Measurements from ENCODE around the gene BSG. TPM values are rescaled to one million over a fixed set of nuclear protein-coding genes. Genes with fewer than 3 reads are reported as not detected.

Gene BSG
- total RNA-seq, 2 donors from 2014 or later = 176 to 264 TPM

GRCh38 chr19:547117-547516, 25.3 kb upstream of the BSG start:
- intact Hi-C loops (cut with DNase I) = no loop called here
- H3K27ac ChIP-seq = no peak overlapping the region
- no peak for ATAC-seq
- 54 to 65% methylated on average over 3 to 7 of the region's 15 CpGs for WGBS, 2 donors
- no peak for TF ChIP-seq CTCF (IDR thresholded peaks at IDR 0.05)
- no peak for TF ChIP-seq POLR2A (IDR thresholded peaks at IDR 0.05)
- H3K4me3 ChIP-seq = no peak overlapping the region
- peaks cover 0 to 4% of the 10 kb centered on the region in 2 donors for H3K27me3 ChIP-seq
- no peaks in the 10 kb centered on the region for H3K36me3 ChIP-seq (replicated peaks in 1 of 2; ENCODE audit: insufficient read depth in 1 of 2, low read depth in 2 of 2)
- DNase-seq = no peak
- H3K4me1 ChIP-seq = peaks cover 3% of the 10 kb centered on the region
- H3K9me3 ChIP-seq = no peaks in the 10 kb centered on the region

GRCh38 chr19:547836-548720, 24.3 kb upstream of the BSG start:
- TF ChIP-seq CTCF (IDR thresholded peaks at IDR 0.05) (no peak), POLR2A (IDR thresholded peaks at IDR 0.05) (no peak)
- Histone ChIP-seq H3K9me3 (no peaks in the 10 kb centered on the region), H3K4me3 (no peak overlapping the region), H3K36me3 (replicated peaks in 1 of 2; ENCODE audit: insufficient read depth in 1 of 2, low read depth in 2 of 2) (no peaks in the 10 kb centered on the region), H3K27ac (no peak overlapping the region), H3K27me3 (peaks cover 0 to 4% of the 10 kb centered on the region in 2 donors), H3K4me1 (peaks cover 3% of the 10 kb centered on the region)
- 68 to 80% methylated on average over 10 to 25 of the region's 26 CpGs for WGBS, 2 donors
- intact Hi-C loops (cut with DNase I) = no loop called here
- DNase-seq (no peak), ATAC-seq (no peak)

GRCh38 chr19:548886-549830, 23.2 kb upstream of the BSG start:
- 62 to 77% methylated on average over 14 to 40 of the region's 52 CpGs for WGBS, 2 donors
- DNase-seq (no peak), ATAC-seq (no peak)
- Histone ChIP-seq H3K27me3 (peaks cover 0 to 4% of the 10 kb centered on the region in 2 donors), H3K4me3 (no peak overlapping the region), H3K4me1 (peaks cover 3% of the 10 kb centered on the region), H3K9me3 (no peaks in the 10 kb centered on the region), H3K27ac (no peak overlapping the region), H3K36me3 (replicated peaks in 1 of 2; ENCODE audit: insufficient read depth in 1 of 2, low read depth in 2 of 2) (no peaks in the 10 kb centered on the region)
- intact Hi-C loops (cut with DNase I) = no loop called here
- TF ChIP-seq POLR2A (IDR thresholded peaks at IDR 0.05) (no peak), CTCF (IDR thresholded peaks at IDR 0.05) (no peak)

GRCh38 chr19:554817-555216, 17.6 kb upstream of the BSG start:
- Histone ChIP-seq H3K27me3 (peaks cover 0 to 3% of the 10 kb centered on the region in 2 donors), H3K36me3 (replicated peaks in 1 of 2; ENCODE audit: insufficient read depth in 1 of 2, low read depth in 2 of 2) (no peaks in the 10 kb centered on the region), H3K4me3 (no peak overlapping the region), H3K9me3 (no peaks in the 10 kb centered on the region), H3K4me1 (peaks cover 3% of the 10 kb centered on the region), H3K27ac (no peak overlapping the region)
- WGBS, 2 donors = 58 to 62% methylated on average over 18 to 20 of the region's 20 CpGs
- intact Hi-C loops (cut with DNase I) = no loop called here
- ATAC-seq (no peak), DNase-seq (no peak)
- TF ChIP-seq POLR2A (IDR thresholded peaks at IDR 0.05) = no peak
- TF ChIP-seq CTCF (IDR thresholded peaks at IDR 0.05) = no peak
